HepG2 (cell line): ENCODE results near the gene HBM.

Experiments used
- ZNF749 ChIP-seq: sonication (generic); formaldehyde crosslinking; IDR thresholded peaks from 2 replicates; pipeline ENCODE4 v1.8.0; 2022; ENCODE audit warnings: mild to moderate bottlenecking, missing genetic modification reagents, moderate library complexity, borderline replicate concordance
- TF ChIP-seq, protein P1 (sequence below): IDR thresholded peaks from 2 replicates; pipeline ENCODE4 v1.6.1; 2012; ENCODE audit warnings: low read depth, low read length, improper control_type of control experiment
- TF ChIP-seq, protein P2 (sequence below): sonication (generic); formaldehyde crosslinking; IDR thresholded peaks from 2 replicates; pipeline ENCODE4 v1.5.0; 2020; ENCODE audit warnings: mild to moderate bottlenecking, missing genetic modification reagents, moderate library complexity

DNA sequence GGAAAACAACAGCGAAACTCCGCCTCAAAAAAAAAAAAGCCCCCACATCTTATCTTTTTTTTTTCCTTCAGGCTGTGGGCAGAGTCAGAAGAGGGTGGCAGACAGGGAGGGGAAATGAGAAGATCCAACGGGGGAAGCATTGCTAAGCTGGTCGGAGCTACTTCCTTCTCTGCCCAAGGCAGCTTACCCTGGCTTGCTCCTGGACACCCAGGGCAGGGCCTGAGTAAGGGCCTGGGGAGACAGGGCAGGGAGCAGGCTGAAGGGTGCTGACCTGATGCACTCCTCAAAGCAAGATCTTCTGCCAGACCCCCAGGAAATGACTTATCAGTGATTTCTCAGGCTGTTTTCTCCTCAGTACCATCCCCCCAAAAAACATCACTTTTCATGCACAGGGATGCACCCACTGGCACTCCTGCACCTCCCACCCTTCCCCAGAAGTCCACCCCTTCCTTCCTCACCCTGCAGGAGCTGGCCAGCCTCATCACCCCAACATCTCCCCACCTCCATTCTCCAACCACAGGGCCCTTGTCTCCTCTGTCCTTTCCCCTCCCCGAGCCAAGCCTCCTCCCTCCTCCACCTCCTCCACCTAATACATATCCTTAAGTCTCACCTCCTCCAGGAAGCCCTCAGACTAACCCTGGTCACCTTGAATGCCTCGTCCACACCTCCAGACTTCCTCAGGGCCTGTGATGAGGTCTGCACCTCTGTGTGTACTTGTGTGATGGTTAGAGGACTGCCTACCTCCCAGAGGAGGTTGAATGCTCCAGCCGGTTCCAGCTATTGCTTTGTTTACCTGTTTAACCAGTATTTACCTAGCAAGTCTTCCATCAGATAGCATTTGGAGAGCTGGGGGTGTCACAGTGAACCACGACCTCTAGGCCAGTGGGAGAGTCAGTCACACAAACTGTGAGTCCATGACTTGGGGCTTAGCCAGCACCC lies 9.5 kb downstream of the HBM start:
- TF ChIP-seq, protein P1, sequence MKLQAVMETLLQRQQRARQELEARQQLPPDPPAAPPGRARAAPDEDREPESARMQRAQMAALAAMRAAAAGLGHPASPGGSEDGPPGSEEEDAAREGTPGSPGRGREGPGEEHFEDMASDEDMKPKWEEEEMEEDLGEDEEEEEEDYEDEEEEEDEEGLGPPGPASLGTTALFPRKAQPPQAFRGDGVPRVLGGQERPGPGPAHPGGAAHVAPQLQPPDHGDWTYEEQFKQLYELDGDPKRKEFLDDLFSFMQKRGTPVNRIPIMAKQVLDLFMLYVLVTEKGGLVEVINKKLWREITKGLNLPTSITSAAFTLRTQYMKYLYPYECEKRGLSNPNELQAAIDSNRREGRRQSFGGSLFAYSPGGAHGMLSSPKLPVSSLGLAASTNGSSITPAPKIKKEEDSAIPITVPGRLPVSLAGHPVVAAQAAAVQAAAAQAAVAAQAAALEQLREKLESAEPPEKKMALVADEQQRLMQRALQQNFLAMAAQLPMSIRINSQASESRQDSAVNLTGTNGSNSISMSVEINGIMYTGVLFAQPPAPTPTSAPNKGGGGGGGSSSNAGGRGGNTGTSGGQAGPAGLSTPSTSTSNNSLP: no peak
- TF ChIP-seq ZNF749 (CRISPR knock-in tag): no peak
- TF ChIP-seq, protein P2, sequence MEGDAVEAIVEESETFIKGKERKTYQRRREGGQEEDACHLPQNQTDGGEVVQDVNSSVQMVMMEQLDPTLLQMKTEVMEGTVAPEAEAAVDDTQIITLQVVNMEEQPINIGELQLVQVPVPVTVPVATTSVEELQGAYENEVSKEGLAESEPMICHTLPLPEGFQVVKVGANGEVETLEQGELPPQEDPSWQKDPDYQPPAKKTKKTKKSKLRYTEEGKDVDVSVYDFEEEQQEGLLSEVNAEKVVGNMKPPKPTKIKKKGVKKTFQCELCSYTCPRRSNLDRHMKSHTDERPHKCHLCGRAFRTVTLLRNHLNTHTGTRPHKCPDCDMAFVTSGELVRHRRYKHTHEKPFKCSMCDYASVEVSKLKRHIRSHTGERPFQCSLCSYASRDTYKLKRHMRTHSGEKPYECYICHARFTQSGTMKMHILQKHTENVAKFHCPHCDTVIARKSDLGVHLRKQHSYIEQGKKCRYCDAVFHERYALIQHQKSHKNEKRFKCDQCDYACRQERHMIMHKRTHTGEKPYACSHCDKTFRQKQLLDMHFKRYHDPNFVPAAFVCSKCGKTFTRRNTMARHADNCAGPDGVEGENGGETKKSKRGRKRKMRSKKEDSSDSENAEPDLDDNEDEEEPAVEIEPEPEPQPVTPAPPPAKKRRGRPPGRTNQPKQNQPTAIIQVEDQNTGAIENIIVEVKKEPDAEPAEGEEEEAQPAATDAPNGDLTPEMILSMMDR: no peak
